Amniotic stem cell (primary cell): ENCODE data around the gene RNU6-9.

Experiments used
- DNase-seq: peaks from one replicate; lab custom pipeline; 2025; lab: John Stamatoyannopoulos, UW

Gene RNU6-9

DNA sequence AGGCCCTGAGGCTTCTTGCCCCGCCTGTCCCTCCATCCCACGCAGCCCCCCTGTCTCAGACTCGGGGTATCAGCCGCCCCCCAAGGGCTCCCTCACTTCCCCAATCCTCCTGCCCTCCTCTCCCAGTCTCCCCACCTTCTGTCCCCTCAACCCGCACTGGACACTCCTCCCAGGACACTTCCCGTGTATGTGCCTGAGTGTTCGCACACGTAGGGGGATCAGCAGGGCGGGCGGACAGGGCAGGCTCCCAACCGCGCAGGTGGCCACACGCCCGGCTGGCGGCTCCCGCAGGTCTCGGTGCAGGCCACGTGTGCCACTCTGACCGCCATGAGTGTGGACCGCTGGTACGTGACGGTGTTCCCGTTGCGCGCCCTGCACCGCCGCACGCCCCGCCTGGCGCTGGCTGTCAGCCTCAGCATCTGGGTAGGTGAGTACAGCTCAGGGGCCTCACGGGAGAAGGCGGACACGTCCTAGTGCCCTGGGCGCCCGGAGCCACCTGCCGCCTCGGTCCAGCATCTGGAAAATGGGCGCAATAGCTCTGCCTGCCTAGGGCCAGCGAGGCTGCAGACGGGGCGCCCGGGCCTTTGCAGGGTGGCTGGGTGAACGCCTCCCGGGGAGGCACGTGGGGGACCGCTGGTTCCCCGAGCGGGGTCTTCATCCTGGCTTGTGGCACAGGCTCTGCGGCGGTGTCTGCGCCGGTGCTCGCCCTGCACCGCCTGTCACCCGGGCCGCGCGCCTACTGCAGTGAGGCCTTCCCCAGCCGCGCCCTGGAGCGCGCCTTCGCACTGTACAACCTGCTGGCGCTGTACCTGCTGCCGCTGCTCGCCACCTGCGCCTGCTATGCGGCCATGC lies 26.1 kb downstream of the RNU6-9 start:
- no peak for DNase-seq

DNA sequence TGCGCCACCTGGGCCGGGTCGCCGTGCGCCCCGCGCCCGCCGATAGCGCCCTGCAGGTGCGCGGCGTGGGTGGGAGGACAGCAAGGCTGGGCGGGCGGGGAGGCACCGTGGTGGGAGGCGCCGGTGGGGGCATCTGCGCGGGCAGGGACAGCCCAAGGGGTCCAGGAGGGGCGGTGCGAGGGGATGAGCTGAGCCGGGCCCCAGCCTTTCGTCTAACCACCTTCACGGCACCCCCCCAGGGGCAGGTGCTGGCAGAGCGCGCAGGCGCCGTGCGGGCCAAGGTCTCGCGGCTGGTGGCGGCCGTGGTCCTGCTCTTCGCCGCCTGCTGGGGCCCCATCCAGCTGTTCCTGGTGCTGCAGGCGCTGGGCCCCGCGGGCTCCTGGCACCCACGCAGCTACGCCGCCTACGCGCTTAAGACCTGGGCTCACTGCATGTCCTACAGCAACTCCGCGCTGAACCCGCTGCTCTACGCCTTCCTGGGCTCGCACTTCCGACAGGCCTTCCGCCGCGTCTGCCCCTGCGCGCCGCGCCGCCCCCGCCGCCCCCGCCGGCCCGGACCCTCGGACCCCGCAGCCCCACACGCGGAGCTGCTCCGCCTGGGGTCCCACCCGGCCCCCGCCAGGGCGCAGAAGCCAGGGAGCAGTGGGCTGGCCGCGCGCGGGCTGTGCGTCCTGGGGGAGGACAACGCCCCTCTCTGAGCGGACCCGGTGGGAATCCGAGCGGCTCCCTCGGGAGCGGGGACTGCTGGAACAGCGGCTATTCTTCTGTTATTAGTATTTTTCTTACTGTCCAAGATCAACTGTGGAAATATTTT lies 27.0 kb downstream of the RNU6-9 start:
- DNase-seq = no peak

DNA sequence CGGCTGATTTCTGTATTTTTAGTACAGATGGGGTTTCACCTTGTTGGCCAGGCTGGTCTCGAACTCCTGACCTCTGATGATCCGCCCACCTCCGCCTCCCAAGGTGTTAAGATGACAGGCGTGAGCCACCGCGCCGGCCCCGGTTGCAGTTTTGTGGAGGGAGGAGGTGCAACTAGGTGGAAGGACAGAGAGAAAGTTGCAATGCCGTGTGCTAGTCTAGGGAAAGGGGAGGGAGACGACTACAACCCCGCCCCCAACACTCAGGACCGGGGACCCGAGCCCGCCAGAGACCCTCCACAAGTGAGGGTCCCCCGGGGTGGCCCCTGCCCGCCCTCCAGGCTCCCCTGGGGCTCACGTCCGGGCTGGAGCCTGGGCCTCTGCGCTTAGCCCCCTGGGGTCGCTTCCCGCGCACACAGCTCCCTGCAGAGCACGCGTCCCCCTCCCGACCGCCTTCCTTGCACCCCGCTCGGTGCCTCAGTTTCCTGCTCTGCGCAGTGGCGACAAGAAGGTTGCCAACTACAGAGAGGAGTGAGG lies 31.3 kb downstream of the RNU6-9 start:
- no peak for DNase-seq

DNA sequence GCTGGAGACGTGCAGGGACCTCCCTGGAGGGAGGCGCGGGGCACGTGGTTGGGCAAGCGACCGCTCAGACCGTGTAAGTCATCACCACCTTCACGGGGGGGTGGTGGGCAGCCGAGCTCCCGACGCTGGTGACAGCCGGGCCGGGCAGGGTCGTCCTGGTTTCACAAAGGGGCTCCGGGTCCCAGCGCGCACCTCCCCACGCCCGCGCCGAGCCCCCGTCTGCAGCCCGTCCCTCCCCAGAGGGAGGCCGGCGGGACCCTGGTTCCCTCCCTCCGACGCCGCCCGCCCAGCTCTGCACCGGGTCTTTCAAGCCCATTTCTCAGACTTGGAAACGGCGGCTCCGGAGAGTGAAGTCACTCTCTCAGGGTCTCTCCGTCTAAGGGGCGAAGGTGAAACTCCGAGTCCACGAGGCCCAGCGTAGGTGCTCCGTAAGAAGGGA lies 31.8 kb downstream of the RNU6-9 start:
- DNase-seq = no peak

DNA sequence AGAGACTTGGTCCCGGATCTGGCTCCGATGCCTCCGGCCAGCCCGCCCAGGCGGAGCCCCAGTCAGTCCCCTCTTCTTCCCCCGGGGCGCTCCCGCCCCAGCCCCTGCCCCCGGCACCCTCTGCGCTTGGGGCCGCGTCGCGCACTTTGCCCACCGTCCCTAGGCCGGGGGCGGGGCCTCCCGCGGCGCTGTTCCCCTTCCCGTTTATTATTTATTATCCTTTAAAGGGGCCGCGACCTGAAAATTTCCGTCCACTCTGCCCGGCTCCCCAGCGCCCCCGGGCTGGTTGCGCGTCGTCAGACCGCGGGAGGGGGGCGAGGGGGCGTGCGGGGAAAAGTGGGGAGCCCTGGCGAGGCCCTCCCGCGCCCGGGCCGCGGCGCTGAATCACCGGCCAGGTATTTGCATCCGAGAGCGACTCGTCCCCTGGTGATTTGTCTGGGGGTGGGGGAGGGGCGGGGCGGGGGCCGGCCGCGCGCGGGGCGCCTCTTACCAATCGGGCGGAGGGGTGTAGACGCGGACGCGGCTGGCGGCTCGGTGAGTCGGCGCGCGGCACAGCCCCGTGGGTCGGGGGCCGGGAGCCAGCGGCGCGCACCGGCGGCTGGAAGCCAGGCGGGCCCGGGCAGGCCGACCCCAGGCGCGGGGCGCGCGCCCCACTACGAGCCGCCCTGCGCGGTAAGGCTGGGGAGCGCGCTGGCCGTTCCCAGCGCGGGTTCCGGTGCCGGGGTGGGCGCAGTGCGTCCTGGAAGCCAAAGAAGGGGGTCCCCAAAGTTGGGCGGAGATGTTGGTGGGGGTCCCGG lies 32.4 kb downstream of the RNU6-9 start, which contains the start of gene ARID3A:
Gene ARID3A (plus strand): TSS at position 510 of the 797 bp plus-strand sequence. CDS start 3,494 bp downstream, outside the sequence.
- no peak for DNase-seq

DNA sequence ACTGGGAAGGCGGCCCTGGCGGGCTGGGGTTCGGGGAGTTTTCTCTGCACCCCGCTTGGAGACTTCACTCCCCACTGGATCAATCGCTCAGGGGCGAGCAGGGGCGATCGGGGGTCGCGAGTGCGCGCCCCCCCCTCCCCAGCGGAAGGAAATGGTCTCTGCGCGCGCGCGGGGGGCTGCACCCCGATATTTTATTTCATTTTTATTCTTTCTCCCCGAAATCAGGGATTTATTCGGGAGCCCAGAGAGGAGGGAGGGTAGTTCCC lies 33.0 kb downstream of the RNU6-9 start:
- DNase-seq = no peak

DNA sequence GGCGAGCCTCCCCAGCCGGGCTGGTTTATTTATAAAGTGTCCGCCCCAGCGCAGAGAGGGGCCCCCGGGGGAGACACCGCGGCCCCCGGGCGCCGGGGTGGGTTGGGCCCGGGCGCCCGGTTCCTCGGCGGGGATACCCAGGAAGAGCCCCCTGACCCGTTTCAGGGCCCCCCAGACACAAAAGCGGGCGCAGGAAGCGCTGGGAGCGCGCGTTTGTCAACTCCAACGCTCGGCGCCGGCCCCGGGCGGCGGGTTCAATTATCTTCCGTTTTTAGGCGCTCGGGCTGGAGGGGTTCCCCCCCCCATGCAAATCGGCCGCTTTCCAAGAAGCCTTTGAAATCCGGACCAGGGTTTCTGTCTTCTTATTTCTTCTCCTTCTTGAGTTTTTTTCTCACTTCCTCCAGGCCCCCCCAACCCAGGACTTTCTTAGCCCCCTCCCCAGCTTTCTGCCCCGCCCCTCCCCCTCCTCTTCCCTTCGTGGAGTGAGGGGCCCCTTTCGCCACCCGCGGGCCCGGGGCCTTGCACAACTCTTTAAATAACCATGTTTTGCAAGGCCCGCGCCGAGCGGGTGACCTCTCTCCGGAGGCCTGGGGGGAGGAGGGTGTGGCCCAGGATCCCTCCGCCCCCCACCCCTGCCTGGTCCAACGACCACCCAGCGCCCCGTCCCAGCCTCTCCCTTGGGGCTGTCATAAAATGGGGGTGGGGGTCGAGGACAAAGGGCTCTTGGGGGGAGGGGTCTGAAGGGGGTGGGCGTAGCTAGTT lies 33.5 kb downstream of the RNU6-9 start:
- no peak for DNase-seq

DNA sequence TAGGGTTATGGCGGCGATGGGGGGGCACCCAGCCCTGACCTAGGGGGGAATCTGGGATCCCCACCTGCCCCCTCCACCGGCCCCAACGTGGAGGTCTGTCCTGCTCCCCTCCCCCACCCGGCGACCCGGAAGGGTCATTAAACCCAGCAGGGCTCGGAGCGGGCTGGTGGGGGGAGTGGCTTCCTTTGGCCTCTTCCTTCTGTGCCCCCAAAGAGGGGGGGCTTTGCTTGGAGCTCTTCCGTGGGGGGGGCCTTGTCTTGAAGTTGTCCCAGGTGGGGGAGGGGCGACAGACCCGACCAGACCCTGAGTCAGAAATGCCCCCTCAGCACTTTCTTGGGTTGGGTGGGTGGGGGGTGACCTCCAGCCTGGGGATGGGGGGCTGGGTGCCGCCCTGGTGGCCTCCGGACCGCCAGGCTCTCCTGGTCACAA lies 34.1 kb downstream of the RNU6-9 start:
- DNase-seq = no peak

DNA sequence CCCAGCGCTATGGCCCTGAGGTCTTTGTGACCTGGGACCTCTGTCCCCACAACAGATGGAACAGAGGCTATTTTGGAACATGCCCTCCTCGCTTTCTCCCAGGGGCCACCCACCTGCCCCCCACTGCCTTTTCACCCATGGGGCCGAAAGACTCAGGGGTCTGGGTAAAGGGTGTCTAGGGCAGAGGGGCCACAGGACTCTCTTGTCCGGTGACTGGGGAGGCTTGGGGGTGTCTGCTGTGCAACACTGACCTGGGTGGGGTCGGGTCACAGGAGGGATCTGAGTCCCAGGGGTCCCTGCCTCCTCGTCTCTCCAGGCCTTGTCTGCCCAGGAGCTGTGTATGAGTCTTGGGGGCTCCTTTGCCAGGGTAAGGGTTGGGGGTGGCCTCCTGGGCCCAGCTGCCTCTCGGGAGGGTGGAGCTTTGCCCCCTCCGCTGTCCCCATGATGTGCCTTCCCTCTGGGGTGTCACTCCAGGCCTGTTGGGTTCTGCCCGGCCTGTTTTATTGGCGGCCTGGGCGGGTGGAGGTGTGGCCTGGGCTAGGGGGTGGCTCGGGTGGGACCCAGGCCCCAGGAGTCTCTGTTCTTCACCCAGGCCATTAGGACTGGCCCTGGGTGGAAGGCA lies 34.6 kb downstream of the RNU6-9 start:
- no peak for DNase-seq

DNA sequence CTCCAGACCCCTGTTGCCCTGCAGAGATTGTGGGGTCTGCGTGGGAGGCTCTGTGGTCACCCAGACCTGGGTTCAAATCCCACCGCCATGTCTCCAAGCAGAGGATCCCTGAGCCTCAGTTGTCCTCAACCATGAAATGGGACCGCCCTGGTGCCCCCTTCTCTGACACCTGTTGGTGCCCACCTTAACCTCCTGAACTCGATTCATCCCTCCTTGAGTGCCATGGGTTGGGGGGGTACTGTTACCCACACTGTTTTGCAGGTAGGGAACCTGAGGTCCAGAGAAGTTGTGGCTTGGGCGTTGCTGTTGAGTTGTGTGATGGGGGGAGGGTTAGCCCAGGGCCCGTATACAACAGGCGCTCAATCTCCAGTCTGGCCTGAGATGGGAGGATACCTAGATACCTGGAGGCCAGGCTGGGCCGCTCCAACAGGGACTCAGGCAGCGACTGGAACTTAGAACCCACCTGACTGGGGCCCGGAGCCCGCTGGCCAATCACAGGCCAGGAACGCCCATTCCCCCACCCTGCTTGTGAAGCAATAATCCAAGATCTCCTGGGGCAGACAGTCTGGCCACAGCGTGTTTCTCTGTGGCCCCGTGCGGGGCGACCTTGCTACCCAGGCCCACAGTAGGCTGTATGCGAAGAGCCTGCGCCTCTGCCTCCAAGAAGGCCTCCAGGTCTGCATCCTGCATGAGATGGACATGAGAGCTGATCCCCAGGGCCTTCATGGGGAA lies 35.4 kb downstream of the RNU6-9 start:
- DNase-seq = no peak

DNA sequence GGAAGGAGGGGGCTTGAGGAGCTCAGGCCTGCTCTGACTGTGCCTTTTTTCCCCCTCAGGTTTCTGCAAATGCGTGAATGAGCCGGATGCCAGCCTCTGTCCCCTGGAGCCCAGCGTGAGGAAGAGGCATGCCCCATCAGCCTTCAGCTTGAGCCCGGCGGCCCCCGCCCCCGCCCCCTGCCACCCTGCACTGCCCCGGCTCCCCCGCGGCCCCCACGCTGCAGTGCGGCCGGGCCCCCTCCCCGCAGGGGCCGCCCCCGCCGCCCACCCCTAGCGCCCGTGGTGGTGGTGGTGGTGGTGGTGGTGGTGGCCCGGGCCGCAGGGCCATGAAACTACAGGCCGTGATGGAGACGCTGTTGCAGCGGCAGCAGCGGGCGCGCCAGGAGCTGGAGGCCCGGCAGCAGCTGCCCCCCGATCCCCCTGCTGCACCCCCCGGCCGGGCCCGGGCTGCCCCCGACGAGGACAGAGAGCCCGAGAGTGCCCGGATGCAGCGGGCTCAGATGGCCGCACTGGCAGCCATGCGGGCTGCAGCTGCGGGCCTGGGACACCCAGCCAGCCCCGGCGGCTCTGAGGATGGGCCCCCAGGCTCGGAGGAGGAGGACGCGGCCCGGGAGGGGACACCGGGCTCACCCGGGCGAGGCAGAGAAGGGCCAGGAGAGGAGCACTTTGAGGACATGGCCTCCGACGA lies 36.1 kb downstream of the RNU6-9 start:
- no peak for DNase-seq

DNA sequence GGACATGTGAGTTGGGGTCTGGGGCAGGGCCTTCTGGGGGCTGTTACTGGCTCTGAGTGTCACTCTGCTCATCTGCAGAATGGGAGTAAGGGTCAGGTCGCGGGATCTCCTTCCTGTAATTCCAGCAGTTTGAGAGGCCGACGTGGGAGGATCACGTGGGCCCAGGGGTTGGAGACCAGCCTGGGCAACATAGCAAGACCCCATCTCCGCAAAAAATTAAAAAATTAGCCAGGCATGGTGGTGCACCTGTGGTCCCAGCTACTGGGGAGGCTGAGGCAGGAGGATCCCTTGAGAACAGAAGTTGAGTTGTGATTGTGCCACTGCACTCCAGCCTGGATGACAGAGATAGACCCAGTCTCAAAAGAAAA lies 36.6 kb downstream of the RNU6-9 start:
- no peak for DNase-seq

DNA sequence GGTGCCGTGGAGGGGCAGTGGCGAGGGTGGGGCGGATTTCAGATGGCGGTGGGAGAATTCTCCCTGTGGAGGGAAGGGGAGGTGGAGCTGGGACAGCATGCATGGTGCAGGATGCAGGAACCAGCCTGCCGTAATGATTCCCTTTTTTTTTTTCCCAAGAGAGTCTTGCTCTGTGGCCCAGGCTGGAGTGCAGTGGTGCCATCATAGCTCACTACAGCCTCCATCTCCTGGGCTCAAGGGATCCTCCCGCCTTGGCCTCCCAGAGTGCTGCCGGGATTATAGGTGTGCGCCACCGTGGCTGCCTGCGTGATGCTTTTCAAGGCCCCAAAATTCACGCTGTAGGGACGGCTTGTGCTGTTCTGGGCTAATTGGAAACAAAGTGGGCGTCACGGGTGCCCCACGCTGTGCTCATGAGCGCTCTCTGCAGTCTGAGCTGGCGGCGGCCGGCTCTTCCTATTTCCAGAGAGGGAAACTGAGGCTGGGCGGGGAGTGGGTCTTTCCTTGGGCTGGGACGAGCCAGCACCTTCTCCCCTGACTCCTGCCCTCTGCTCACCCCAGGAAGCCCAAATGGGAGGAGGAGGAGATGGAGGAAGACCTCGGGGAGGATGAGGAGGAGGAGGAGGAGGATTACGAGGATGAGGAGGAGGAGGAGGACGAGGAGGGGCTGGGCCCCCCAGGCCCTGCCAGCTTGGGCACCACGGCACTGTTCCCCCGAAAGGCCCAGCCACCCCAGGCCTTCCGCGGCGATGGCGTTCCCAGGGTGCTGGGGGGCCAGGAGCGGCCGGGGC lies 38.8 kb downstream of the RNU6-9 start:
- no peak for DNase-seq

DNA sequence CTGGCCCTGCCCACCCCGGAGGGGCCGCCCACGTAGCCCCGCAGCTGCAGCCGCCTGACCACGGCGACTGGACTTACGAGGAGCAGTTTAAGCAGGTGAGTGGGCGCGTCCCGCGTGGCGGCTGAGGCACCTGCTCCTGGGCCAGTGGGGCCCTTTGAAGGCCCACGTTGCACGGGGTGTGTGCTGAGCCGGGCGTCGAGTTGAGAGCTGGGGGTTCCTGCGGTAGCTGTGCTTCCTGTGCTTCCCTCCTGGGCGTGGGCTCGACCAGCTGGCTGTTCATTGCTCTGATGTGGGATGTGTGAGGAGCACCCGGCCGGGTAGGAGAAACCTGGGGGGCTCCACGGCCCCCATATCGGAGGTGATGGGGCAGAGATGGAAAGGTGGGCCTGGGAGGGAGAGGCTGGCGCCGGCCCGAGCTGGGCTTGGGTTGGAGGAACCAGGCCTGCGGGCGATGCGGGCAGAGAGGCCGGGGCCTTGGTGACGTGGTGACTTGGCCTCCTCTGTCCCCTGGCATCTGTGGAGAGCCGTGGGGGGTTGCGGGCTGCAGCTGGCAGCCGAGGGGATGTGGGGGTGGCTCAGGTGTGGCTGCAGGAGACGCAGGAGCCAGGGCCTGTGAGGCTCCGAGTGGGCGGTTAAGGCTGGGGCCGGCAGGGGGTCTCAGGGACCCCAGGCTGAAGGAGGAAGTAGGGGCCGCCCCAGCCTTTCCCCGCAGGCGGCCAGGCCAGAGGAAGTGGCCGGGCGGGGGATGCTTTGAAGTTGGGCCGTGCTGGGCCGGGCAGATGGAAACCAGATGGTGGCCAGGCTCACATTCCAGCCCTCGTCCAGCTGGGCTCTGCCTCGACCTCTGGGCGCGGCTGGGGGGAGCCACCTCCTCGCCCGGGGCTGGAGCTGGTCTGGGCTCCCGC lies 39.6 kb downstream of the RNU6-9 start:
- peak; percentile 90 for DNase-seq

DNA sequence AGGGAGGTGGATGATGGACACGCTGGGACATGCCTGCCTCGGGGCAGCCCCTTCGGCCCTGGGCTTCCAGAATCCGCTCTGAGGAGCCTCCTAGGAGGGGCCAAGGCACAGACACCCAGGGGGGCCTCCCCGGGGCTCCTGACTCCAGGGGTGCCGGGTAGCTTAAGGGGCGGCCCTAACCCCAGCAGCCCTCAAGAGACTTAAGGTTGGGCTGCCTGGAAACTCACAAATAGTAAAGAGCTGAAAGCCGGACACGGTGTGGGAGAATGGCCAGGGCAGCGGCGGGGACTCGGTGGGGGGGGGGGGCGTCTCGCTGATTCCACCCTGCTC lies 40.2 kb downstream of the RNU6-9 start:
- no peak for DNase-seq

DNA sequence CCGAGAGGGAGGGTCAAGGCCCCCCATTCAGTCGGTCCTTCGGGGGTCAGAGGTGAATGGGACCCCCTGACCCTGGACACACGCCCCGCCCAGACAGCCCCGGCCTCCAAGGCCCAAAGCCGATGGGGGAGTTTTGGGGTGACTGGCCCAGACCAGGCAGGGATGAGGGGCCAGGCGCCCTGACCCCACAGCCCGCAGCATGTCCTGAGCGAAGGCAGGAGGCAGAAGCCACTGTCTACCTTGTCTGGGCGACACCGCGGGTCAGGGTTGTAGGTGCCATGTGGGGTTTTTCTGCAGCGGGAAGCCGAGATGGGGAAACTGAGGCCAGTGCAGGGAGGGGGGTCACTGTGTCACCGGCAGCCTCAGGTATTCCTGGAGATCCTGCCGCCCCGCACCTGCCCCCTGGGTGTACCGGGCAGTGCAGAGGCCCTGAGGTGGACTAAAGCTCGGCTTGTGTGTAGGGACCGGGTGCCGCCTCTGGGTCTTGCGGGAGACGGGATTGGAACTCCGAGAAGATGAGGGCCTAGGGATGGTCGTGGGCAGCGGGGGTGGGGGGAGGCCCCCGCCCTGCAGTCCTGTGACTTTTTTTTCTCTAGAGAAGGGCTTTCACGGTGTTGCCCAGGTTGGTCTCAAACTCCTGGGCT lies 41.0 kb downstream of the RNU6-9 start:
- no peak for DNase-seq

DNA sequence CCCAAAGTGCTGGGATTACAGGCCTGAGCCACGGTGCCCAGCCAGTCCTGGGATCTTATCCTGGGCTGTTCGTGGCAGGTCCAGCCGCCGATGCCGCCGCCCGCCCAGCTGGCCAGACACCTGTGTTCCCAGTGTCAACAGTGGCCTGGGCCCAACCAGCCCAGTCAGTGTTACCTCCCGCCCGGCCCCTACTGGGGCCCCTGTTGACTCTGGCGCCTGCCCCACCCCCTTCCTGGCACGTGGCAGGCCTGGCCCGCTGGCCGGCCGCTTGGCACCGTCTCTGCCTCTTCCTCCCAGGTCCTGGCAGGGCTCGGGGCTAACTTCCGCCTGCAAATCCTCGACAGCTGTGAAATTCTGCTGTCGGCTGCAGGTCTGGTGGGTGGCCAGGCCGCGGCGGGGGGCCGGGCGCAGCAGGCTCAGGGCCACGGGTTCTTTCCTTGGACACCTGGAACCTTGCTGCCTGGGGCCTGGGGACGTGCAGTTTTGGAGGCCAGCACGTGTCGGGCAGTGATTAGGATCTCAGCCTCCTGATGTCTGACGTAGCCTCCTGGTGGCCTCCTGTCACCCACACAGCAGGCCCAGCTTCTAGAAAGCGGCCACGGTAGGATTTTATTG lies 41.7 kb downstream of the RNU6-9 start:
- no peak for DNase-seq
